Stimulated activated CD8-positive, alpha-beta memory T cell treated with anti-CD3 and anti-CD28 coated beads, Interleukin-7, amount 100 ng/mL, for 4 hours (primary cell): ENCODE data around the gene EDC3.

Source experiments
- DNase-seq, 2 donors: peaks; one replicate each; pipeline ENCODE4 v3.0.0-alpha.2; 2020; ENCODE audit warnings: low read depth in 2 of 2

EDC3 gene

DNA sequence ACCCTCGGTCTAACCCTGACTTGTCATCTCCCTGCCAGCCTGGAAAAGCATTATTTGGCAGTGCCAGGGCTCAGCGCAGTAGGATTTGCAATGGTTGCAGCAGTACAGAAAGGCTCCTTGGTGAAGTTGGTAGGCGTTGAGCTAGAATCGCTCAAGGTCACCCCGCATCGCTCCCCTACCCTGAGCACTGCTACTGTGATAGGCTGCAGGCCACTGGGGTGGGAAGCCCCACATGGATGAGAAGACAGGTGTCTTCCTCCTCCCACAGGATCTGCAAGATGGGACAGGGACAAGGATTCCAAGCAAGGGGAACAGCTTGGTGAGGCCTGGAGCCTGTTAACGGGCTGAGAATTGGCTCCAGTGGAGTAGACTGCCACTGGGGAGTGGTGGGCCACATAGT lies 69.5 kb downstream of the EDC3 start:
- no peak for DNase-seq

DNA sequence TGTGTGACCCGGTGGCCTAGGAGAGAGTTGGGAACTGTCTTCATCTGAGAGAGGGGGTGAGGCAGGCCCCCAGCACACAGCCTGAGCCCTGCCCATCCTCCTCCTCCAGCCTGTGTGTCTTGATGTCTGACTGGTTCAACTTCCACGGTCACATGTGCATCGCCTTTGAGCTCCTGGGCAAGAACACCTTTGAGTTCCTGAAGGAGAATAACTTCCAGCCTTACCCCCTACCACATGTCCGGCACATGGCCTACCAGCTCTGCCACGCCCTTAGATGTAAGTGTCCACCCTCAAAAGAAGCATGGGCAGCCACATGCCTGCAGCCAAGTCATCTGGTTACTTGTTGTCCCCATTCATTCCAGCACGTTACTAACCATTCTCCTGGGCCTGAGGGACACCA lies 70.1 kb downstream of the EDC3 start:
- no peak for DNase-seq

- DNase-seq, result no peak
Observed at GRCh38 chr15:74624020-74624602, 71.7 kb downstream of the EDC3 start.

- DNase-seq, result no peak
Observed at GRCh38 chr15:74622758-74623157, 73.1 kb downstream of the EDC3 start.

GRCh38 chr15:74621936-74622335 lies 73.9 kb downstream of the EDC3 start:
- no peak for DNase-seq

GRCh38 chr15:74621546-74621920 lies 74.3 kb downstream of the EDC3 start:
- no peak for DNase-seq

GRCh38 chr15:74620636-74621545 lies 74.9 kb downstream of the EDC3 start:
- peak; percentile 47 to 52 for DNase-seq

DNA sequence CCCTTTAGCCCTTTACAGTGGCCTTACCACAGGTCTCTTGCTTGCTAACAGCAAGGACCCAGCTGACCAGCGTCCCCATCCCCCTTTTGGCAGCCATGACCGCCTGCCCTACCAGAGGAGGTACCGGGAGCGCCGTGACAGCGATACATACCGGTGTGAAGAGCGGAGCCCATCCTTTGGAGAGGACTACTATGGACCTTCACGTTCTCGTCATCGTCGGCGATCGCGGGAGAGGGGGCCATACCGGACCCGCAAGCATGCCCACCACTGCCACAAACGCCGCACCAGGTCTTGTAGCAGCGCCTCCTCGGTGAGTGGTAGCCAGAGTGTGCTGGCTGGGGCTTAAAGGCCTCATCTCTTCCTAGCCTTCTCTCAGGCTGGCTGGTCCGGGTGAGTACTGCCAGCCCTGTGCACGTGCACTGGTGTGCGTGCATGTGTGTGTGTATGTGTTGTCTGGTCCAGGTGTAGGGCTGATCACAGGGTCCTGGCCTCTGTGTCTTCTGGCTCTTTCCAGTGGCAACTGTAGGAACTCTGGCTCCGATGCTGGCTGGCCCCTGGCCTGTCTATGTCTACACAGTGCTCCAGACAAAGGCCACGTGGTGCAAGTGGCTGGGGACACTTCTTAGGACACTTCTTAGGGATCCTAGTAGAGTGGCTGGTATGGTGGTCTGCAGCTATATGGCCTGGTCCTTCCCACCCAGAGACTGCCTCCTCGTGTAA lies 75.7 kb downstream of the EDC3 start:
- DNase-seq, result no peak

DNA sequence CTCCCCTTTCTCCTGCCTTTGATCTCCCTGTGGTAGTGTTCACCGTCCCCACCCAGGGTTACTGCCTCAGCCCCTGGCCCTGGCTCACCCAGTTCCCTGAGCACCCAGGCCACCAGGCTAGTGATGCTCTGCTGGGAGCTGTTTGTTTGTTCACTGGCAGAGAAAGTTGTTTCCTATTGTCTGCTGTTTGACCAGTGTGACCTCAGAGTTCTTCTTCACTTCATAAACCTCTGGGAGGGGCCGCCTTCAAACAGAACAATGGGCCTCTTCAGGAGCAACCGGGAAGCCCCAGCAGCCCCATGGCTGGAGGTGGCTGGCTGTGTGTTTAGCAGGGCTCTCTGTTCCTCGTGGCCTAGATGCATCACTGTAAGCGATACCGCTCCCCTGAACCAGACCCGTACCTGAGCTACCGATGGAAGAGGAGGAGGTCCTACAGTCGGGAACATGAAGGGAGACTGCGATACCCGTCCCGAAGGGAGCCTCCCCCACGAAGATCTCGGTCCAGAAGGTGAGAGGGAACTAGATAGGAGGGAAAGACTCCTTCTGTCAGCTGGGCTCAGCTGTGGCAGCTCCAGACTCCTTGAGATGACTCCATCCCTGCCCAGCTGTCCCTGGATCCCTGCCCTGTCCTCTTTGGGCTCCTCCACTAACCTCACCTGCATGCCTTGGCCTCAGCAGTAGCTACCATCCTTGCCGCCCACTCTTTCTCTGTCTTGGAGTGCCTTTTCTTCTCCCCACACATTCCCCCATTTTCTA lies 76.8 kb downstream of the EDC3 start:
- DNase-seq, result no peak

DNA sequence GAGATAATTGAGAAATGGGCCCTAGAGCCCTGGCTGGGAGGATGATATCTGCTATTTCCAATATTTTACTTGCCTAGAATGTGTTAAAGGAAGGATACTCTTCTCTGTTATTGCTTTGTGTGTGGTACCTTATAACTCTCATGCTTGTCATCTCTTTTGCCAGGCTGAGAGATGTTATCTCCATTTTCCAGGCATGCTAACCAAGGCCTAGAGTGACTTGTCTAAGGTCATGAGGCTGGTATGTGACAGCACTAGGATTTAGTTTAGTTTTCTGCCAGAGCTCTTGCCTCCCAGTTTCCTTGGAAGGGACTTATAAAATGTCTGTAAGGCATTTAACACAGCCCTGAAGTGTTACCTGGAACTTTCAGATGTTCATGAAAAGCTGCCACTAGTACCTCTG lies 78.8 kb downstream of the EDC3 start:
- no peak for DNase-seq

GRCh38 chr15:74616366-74616939 lies 79.4 kb downstream of the EDC3 start:
- DNase-seq, result peak; percentile 51 to 57

DNA sequence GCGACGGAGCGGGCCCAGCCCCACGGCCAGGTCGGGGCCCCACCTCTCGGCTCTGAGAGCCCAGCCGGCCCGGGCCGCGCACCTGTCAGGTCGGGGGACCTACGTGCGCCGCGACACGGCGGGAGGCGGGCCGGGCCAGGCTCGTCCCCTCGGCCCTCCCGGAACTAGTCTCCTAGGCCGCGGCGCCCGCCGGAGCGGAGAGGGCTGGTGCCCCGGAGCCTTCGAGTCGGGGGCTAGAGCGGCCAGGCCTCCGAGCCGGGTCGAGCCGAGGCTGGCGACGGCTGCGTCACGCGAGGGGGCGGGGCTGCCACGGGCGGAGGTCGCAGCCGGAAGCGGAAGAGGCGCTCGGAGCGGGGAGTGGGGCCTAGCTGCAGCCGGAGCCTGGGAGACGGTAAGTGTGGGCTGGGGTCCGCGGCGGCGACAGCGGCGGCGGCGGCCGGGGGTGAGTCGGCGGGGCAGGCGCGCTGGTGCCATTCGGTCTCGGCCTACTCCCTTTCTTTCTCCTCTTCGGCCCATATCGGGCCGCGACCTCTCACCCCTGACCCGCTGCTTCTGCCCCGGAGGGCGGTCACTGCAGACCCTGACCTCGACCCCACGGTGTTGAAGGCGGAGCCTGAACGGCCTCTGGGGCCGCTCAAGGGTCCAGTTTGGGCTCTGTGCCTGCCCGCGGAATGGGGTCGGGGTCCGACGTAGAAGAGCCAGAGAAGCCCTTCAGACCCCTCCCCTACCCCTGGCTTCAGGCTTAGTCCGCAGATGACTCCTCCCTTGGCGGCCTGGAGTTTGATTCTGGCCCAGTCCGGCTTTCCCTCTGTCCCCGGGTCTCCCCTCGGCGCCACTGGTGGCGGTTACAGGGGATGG lies 80.1 kb downstream of the EDC3 start, which contains the start of gene CLK3:
TSS of gene CLK3 (plus strand) at position 329 of the 858 bp plus-strand sequence. CDS start 3,361 bp downstream, outside the sequence.
- peak; percentile 85 to 97 for DNase-seq

DNA sequence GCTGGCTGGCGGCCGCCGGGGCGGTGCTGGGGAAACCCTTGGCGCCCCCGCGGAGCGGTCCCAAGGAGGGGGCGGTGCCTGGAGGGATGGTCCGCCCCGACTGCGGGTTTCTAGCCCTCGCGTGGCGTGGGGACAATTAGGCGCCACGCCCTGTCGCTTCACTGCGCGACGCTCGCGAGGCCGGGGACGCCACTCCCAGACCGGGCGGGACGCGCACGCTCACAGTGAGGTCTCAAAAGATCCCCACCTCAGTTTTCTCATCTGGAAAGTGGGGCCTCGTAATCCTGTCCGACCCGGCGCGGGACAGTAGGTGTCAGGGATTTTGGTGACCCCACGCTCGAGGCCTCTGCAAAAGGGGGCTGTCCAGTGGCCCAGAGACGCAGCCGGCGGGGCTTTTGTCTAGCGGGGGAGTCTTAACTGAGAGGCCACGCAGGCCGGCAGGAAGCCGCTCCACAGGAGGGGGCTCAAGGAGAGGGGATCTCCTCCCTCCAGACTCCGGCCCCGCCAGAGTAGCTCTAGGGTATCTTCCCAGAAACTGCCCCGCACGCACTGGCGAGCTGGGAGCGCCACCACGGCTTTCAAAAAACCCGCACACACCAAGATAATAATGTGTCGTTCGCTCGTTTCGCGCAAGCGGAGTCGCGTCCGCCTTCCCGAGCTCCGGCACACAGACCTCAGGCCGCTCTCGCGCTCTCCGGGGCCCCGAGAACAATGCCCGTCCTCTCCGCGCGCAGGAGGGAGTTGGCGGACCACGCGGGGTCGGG lies 80.9 kb downstream of the EDC3 start:
- DNase-seq, result peak; percentile 73 to 90

DNA sequence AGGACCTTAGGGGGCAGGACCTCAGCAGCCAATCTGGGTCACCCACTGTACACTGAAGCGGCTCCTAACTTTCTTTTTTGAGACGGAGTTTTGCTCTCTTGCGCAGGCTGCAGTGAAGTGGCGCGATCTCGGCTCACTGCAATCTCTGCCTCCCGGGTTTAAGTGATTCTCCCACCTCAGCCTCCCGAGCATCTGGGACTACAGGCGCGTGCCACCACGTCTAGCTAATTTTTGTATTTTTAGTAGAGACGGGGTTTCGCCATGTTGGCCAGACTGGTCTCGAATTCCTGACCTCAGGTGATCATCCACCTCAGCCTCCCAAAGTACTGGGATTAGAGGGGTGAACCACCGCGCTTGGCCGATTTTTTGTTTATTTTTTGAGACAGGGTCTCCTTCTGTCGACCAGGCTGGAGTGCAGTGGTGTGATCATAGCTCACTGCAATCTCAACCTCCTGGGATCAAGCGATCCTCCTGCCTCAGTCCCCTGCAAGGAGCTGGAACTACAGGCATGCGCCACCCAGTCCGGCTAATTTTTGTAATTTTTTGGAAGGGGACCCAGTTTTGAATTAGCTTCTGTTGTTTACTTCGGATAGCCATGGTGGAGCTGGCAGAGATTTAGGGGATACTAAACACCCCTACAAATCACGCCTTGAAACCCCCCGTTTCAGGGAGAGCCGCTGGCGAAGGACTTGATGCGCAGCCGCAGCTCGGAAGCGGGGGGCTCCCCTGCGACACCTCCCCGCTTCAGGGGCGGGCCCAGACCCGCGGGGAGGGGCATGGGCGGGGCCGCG lies 81.7 kb downstream of the EDC3 start:
- DNase-seq, result no peak

- DNase-seq, result no peak
Observed at GRCh38 chr15:74613089-74613952, 82.5 kb downstream of the EDC3 start.

DNA sequence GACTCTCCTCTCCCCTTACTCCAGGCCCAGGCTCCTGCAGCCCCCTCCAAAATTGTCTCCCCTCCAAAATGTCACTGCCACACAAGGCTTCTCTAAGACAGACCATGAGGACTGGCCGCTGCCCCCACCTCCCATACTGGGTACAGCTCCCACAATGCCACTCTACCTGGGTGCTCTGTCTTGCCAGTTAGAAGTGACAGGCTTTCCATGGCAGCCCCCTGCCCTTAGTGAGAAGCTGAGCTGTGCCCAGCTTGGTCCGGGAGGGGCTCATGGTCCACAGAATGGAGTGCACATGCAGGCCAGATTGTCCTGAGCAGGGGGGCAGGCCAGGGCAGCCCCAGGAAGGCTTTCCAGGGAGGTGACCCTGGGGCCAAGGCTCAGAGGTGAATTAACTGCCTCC lies 83.1 kb downstream of the EDC3 start:
- no peak for DNase-seq

DNA sequence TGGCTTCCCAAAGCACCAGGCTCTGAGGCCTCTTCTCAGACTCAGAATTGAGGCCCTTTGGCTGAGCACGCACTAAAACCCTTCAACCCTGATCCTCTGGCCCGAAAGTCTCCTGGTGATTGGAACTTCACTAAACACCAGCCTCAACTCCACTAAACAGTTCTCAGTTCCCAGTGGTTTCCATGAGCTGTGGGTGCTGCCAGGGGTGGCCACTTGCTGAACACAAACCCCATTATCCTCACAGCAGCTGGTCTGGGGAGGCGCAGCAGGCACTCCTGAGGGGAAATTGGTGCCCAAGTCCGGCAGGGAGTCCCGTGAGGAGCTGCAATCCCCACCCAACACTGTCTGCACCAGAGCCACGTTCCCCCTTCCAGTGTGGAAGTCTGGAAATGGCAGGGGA lies 84.0 kb downstream of the EDC3 start:
- no peak for DNase-seq

- no peak for DNase-seq
Observed at GRCh38 chr15:74611341-74611740, 84.5 kb downstream of the EDC3 start.
